DLD1 (cell line): ENCODE data around the gene CDK4.

Experiments
- in situ Hi-C: cut with HindIII; loops from 2 replicates; pipeline ENCODE4 v1.10.0; 2017; ENCODE audit warnings: low sequenced_read_pairs

CDK4 gene

GRCh38 chr12:57740656-57741412, 11.3 kb downstream of the CDK4 start:
- in situ Hi-C loops: no loop called here

- in situ Hi-C loops: no loop called here
Observed at GRCh38 chr12:57739914-57740538, 12.1 kb downstream of the CDK4 start.

- in situ Hi-C loops: no loop called here
Observed at GRCh38 chr12:57739387-57739786, 12.7 kb downstream of the CDK4 start.

GRCh38 chr12:57738661-57739237, 13.4 kb downstream of the CDK4 start, which contains the start of gene AGAP2:
Gene AGAP2 (minus strand): TSS chr12:57738742. CDS start chr12:57738246, 496 bp downstream.
- in situ Hi-C loops: no loop called here

- in situ Hi-C loops: no loop called here
Observed at GRCh38 chr12:57737467-57738460, 14.3 kb downstream of the CDK4 start.

GRCh38 chr12:57736741-57737466, 15.2 kb downstream of the CDK4 start:
- in situ Hi-C loops: no loop called here

GRCh38 chr12:57735952-57736740, 16.0 kb downstream of the CDK4 start:
- in situ Hi-C loops: no loop called here

- in situ Hi-C loops: no loop called here
Observed at GRCh38 chr12:57735198-57735855, 16.8 kb downstream of the CDK4 start.

GRCh38 chr12:57734591-57734990, 17.5 kb downstream of the CDK4 start:
- in situ Hi-C loops: no loop called here

- in situ Hi-C loops: no loop called here
Observed at GRCh38 chr12:57733928-57734327, 18.2 kb downstream of the CDK4 start.

- in situ Hi-C loops: no loop called here
Observed at GRCh38 chr12:57732726-57733593, 19.1 kb downstream of the CDK4 start.

GRCh38 chr12:57732270-57732669, 19.8 kb downstream of the CDK4 start:
- in situ Hi-C loops: no loop called here

GRCh38 chr12:57731411-57732080, 20.6 kb downstream of the CDK4 start:
- in situ Hi-C loops: no loop called here

- in situ Hi-C loops: no loop called here
Observed at GRCh38 chr12:57730336-57731067, 21.6 kb downstream of the CDK4 start.

- in situ Hi-C loops: no loop called here
Observed at GRCh38 chr12:57729321-57729844, 22.7 kb downstream of the CDK4 start.

GRCh38 chr12:57727758-57728395, 24.2 kb downstream of the CDK4 start:
- in situ Hi-C loops: no loop called here
